Calu3 (cell line): ENCODE measurements around the gene QKI. TPM values are rescaled to one million over a fixed set of nuclear protein-coding genes. Genes with fewer than 3 reads are reported as not detected.

ENCODE experiments used
- BruUV-seq: library from RNA; stranded (reverse); fragments of 400-500 nt; replicated peaks from 2 replicates; lab custom pipeline; 2021; lab: Mats Ljungman, UMichigan
- CTCF ChIA-PET: fragments of 300-600 bp; sonication (Branson Sonifier 250); formaldehyde crosslinking; loops from one replicate; lab custom pipeline; 2022; ENCODE audit warnings: antibody characterized with exemption; lab: Charles Lee
- DNase-seq: peaks from one replicate; pipeline ENCODE4 v3.0.0; 2022
- H3K27ac Mint-ChIP-seq: one replicate; pipeline ENCODE4 v1.8.0; 2022; ENCODE audit warnings: mixed read lengths; ENCODE audit not compliant: unreplicated experiment
- H3K27me3 Mint-ChIP-seq: one replicate; pipeline ENCODE4 v1.8.0; 2022; ENCODE audit warnings: mixed read lengths; ENCODE audit not compliant: unreplicated experiment
- H3K36me3 Mint-ChIP-seq: one replicate; pipeline ENCODE4 v1.8.0; 2022; ENCODE audit warnings: mild to moderate bottlenecking, moderate library complexity, mixed read lengths; ENCODE audit not compliant: insufficient read depth, unreplicated experiment
- H3K4me1 Mint-ChIP-seq: one replicate; pipeline ENCODE4 v1.8.0; 2022; ENCODE audit warnings: mild to moderate bottlenecking, low read depth, mixed read lengths; ENCODE audit not compliant: unreplicated experiment
- H3K4me3 Mint-ChIP-seq: one replicate; pipeline ENCODE4 v1.8.0; 2022; ENCODE audit warnings: mild to moderate bottlenecking, low read depth, moderate library complexity, mixed read lengths; ENCODE audit not compliant: unreplicated experiment
- H3K9me3 Mint-ChIP-seq: one replicate; pipeline ENCODE4 v1.8.0; 2022; ENCODE audit warnings: low read depth, mixed read lengths; ENCODE audit not compliant: unreplicated experiment
- intact Hi-C: fragments of 100-400 bp; cut with micrococcal nuclease; formaldehyde crosslinking; loops from one replicate; pipeline ENCODE4 v1.10.0; 2022; ENCODE audit not compliant: unreplicated experiment
- total RNA-seq: library from RNA; stranded (reverse); gene quantifications from 2 replicates; pipeline ENCODE4 v1.2.3, GENCODE V29; 2022
- TF ChIP-seq, protein P1 (sequence below): fragments of 200-600 bp; IDR thresholded peaks from one replicate; pipeline ENCODE4 v1.8.0; 2022; ENCODE audit warnings: antibody characterized with exemption; ENCODE audit not compliant: unreplicated experiment

The QKI gene
- total RNA-seq, 1 experiment from 2014 or later: 131 TPM

DNA sequence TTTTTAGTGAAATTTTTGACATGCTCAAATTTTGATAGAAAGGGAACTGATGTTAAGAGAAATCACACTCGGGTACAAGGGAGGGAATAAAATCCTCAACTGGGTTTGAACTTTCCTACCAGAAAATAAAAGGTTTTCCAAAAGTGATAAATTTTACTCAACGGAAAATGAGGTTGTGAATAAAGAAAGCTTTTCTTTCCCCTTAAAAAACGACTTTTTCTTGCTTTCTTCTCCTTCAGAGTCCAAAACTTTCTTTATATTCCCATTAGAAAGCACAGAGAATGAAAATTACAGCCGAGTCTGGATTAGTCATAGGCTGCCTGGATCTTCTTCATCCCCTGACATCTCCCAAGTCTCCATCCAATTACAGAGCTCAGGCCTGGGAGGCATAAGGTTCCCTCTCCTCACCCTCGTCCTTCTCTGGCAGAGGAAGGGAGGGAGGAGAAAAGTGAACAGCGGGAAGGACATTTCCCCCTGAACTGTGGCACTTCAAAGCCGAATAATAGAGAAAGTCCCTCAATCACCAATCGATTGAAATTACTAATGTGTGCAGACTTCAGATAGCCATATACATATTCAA is 28.1 kb upstream of the QKI start:
- intact Hi-C loops: no loop called here
- Mint-ChIP-seq H3K27me3 (no peaks in the 10 kb centered on the region), H3K27ac (no peak overlapping the region), H3K4me3 (no peak overlapping the region), H3K9me3 (peaks cover 2% of the 10 kb centered on the region), H3K4me1 (no peaks in the 10 kb centered on the region), H3K36me3 (no peaks in the 10 kb centered on the region)
- TF ChIP-seq, protein P1, sequence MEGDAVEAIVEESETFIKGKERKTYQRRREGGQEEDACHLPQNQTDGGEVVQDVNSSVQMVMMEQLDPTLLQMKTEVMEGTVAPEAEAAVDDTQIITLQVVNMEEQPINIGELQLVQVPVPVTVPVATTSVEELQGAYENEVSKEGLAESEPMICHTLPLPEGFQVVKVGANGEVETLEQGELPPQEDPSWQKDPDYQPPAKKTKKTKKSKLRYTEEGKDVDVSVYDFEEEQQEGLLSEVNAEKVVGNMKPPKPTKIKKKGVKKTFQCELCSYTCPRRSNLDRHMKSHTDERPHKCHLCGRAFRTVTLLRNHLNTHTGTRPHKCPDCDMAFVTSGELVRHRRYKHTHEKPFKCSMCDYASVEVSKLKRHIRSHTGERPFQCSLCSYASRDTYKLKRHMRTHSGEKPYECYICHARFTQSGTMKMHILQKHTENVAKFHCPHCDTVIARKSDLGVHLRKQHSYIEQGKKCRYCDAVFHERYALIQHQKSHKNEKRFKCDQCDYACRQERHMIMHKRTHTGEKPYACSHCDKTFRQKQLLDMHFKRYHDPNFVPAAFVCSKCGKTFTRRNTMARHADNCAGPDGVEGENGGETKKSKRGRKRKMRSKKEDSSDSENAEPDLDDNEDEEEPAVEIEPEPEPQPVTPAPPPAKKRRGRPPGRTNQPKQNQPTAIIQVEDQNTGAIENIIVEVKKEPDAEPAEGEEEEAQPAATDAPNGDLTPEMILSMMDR: no peak
- no peak for DNase-seq
- no TSS peak for BruUV-seq
- CTCF ChIA-PET: no interaction called here

DNA sequence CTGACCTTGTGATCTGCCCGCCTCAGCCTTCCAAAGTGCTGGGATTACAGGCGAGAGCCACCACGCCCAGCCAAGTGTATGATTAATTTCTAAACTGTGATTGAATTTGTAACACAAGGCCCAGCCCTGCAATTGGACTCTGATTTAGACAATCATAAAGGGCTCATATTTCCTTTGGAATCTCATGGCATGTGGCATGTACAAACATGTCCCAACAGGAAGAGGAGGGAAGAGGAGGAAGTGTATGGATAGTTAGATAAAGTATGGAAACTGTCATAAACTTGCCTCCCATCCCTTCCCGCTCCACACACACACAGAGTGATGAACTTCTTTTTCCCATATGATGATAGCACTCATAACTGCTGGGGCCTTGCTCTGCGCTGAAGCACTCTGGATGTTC is 27.2 kb upstream of the QKI start:
- TF ChIP-seq, protein P1: no peak
- Mint-ChIP-seq H3K27me3 (no peaks in the 10 kb centered on the region), H3K9me3 (peaks cover 2% of the 10 kb centered on the region), H3K4me1 (peaks cover 7% of the 10 kb centered on the region), H3K27ac (no peak overlapping the region), H3K4me3 (no peak overlapping the region), H3K36me3 (peaks cover 6% of the 10 kb centered on the region)
- BruUV-seq: no TSS peak
- CTCF ChIA-PET: no interaction called here
- no peak for DNase-seq
- intact Hi-C loops: no loop called here

DNA sequence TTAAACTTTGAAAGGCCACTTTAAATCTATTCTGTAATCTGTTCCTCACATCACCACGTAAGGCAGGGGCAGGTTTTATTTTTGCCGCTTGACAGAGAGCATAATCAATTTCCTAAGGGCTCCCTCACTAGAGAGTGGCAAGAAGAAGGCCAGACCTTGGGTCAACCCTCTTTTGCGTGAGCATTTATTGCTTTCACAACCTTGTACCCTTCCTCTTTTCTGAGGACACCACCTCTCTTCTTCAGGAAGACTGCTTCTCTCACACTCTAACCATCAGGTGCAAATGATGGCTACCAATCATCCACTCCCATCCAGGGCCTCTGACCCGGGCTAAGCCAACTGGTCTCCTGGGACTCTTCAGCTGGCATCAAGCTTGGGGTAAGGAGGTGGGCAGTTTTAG is 25.2 kb upstream of the QKI start:
- Mint-ChIP-seq H3K4me3 (no peak overlapping the region), H3K9me3 (no peaks in the 10 kb centered on the region), H3K36me3 (peaks cover 12% of the 10 kb centered on the region), H3K4me1 (peaks cover 23% of the 10 kb centered on the region), H3K27me3 (no peaks in the 10 kb centered on the region), H3K27ac (no peak overlapping the region)
- CTCF ChIA-PET: no interaction called here
- TF ChIP-seq, protein P1: no peak
- intact Hi-C loops: no loop called here
- DNase-seq: no peak
- no TSS peak for BruUV-seq

DNA sequence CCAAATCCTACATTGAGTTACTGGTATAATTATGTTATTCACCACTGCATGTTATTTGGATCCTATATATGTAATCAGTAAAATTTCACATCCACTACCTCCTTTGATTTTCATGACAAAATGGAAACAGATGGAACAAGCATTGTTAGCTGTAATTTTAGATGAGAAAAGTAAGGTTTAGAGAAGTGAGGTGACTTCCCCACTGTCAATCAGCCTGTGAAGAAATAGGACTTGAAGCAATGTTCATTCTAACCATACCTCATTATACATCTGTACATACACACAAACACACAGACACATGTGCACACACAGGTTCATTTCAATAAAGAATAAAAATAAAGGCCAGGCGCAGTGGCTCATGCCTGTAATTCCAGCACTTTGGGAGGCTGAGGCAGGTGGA is 23.7 kb upstream of the QKI start:
- TF ChIP-seq, protein P1: no peak
- H3K4me3 Mint-ChIP-seq: no peak overlapping the region
- DNase-seq: no peak
- intact Hi-C loops: no loop called here
- no TSS peak for BruUV-seq
- no peaks in the 10 kb centered on the region for H3K9me3 Mint-ChIP-seq
- CTCF ChIA-PET: interaction anchor here (1.3 kb wide), 1 partner anchor 66 kb away, joined by 7 read pairs; no protein-coding TSS in a partner anchor
- no peaks in the 10 kb centered on the region for H3K27me3 Mint-ChIP-seq
- H3K36me3 Mint-ChIP-seq: peaks cover 12% of the 10 kb centered on the region
- H3K4me1 Mint-ChIP-seq: peaks cover 23% of the 10 kb centered on the region
- no peak overlapping the region for H3K27ac Mint-ChIP-seq
